Measurements from ENCODE around the gene ZDHHC11.
"Not testable (repeated sequence)": the region's sequence is repeated elsewhere in the genome, so short reads cannot be mapped to it uniquely, and the experiment has no call there.

DNA sequence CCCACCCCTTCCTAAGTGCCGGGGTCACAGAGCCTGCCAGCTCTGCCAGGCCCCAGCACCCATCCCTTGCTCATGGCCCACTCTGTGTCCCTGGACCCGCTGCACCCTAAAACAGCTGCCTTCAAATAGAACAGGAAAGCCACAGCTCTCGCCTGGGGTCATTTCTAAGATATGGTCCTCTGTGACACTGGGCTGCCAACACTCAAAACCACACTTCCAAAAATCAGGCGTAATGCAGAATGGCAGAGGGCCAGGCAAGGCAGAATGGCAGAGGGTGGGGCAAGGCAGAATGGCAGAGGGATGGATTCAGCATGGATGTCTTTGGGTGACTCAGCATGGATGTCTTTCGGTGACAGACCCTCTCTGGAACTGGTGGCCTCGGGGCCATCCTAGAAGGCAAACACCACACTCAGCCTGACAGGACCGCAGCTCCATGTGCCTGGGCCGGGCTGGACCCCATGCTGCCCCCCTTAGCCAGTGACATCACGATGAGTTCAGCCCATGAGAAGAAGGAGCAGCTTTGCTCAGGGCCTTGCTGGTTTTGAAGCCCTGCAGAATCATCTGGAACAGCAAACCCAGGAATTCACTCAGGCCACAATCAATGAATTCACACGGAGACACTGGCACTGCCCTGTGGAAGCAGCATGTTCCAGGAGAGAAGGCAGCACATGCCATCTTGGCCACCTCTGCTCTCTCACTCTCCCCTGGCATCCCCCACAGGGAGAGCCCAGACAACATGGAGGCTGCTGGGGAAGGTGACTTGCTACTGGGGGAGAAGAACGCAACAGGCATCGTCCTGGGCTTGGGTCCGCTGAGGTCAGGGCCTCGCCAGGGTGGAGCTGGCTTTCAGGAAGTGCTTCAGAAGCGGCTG, 9.0 kb downstream of the ZDHHC11 start:
- TF ChIP-seq CEBPB (IDR thresholded peaks at IDR 0.05; ENCODE audit: low read depth); POLR2AphosphoS5 (IDR thresholded peaks at IDR 0.05; ENCODE audit: low read depth, low read length); POLR2A (IDR thresholded peaks at IDR 0.05; ENCODE audit: borderline replicate concordance, extremely low read depth, insufficient read depth, insufficient read length); EZH2 (IDR thresholded peaks at IDR 0.05); SIN3A (IDR thresholded peaks at IDR 0.05; ENCODE audit: low read depth): not testable (repeated sequence)
- TF ChIP-seq, protein P1, sequence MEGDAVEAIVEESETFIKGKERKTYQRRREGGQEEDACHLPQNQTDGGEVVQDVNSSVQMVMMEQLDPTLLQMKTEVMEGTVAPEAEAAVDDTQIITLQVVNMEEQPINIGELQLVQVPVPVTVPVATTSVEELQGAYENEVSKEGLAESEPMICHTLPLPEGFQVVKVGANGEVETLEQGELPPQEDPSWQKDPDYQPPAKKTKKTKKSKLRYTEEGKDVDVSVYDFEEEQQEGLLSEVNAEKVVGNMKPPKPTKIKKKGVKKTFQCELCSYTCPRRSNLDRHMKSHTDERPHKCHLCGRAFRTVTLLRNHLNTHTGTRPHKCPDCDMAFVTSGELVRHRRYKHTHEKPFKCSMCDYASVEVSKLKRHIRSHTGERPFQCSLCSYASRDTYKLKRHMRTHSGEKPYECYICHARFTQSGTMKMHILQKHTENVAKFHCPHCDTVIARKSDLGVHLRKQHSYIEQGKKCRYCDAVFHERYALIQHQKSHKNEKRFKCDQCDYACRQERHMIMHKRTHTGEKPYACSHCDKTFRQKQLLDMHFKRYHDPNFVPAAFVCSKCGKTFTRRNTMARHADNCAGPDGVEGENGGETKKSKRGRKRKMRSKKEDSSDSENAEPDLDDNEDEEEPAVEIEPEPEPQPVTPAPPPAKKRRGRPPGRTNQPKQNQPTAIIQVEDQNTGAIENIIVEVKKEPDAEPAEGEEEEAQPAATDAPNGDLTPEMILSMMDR (IDR thresholded peaks at IDR 0.05 in 2 of 3, conservative IDR thresholded peaks at IDR 0.05 in 1 of 3; ENCODE audit: borderline replicate concordance in 1 of 3, insufficient read depth in 1 of 3, low read depth in 2 of 3, low read length in 2 of 3): not testable (repeated sequence)
- TF ChIP-seq, protein P2, sequence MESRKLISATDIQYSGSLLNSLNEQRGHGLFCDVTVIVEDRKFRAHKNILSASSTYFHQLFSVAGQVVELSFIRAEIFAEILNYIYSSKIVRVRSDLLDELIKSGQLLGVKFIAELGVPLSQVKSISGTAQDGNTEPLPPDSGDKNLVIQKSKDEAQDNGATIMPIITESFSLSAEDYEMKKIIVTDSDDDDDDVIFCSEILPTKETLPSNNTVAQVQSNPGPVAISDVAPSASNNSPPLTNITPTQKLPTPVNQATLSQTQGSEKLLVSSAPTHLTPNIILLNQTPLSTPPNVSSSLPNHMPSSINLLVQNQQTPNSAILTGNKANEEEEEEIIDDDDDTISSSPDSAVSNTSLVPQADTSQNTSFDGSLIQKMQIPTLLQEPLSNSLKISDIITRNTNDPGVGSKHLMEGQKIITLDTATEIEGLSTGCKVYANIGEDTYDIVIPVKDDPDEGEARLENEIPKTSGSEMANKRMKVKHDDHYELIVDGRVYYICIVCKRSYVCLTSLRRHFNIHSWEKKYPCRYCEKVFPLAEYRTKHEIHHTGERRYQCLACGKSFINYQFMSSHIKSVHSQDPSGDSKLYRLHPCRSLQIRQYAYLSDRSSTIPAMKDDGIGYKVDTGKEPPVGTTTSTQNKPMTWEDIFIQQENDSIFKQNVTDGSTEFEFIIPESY (IDR thresholded peaks at IDR 0.05; ENCODE audit: extremely low read depth, insufficient replicate concordance, low read length): not testable (repeated sequence)
